ENCODE results near the gene ADAMTS16. TPM values are rescaled to one million over a fixed set of nuclear protein-coding genes. Genes with fewer than 3 reads are reported as not detected.
A peak's percentile ranks its signal among the peaks of the same experiment; 100 is the strongest.
"Not testable (repeated sequence)": the region's sequence is repeated elsewhere in the genome, so short reads cannot be mapped to it uniquely, and the experiment has no call there.

The ADAMTS16 gene
- total RNA-seq, 1 experiment from 2014 or later: 30.1 TPM

DNA sequence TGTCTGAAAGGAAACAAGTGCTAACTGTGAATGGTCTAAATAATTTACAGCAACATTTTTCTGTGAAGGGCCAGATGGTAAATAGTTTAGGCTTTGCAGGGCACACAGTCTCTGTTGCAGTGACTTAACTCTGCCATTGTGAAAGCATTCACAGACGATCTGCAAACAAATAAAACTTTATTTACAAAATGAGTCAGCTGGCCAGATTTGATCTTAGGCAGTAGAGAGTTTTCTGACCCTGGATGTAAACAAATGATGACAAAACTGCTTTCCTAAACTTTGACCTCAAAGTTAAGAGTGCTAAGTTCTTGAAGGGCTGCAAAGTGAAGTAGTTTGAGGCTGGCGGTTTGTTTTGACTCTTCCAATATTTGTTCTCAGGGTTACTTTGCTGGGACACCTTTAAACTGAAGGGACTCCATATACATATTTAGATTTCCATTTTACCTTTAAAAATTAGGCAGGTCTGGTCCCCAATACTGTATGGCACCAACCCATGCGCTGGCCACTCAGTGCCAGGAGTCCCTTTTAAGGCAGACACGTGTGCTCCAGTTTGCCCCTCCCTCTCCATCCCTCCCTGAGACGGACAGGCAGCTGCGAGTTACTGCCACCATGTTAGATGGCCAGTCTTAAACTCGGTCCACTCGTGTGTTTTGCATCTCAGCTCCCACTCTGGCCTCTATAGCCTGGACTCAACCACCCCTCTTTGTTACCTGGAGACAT is 4.0 kb upstream of the ADAMTS16 start:
- Mint-ChIP-seq H3K36me3 (peaks cover 31% of the 10 kb centered on the region), H3K9me3 (peaks cover 9% of the 10 kb centered on the region), H3K27ac (peak overlapping the region; percentile 43; the same call in 1 of the 2 replicates), H3K4me1 (peaks cover 36% of the 10 kb centered on the region), H3K4me3 (no peak overlapping the region), H3K27me3 (ENCODE audit: low read depth) (peaks cover 10% of the 10 kb centered on the region)
- TF ChIP-seq GRHL2 (CRISPR knock-in tag; IDR thresholded peaks at IDR 0.05; ENCODE audit: insufficient replicate concordance, severe bottlenecking) (no peak), ZBTB21 (CRISPR knock-in tag; IDR thresholded peaks at IDR 0.05; ENCODE audit: borderline replicate concordance) (no peak), ZNF219 (CRISPR knock-in tag; IDR thresholded peaks at IDR 0.05; ENCODE audit: borderline replicate concordance) (no peak), NR2C2 (CRISPR knock-in tag; IDR thresholded peaks at IDR 0.05) (no peak)
- TF ChIP-seq, protein P1, sequence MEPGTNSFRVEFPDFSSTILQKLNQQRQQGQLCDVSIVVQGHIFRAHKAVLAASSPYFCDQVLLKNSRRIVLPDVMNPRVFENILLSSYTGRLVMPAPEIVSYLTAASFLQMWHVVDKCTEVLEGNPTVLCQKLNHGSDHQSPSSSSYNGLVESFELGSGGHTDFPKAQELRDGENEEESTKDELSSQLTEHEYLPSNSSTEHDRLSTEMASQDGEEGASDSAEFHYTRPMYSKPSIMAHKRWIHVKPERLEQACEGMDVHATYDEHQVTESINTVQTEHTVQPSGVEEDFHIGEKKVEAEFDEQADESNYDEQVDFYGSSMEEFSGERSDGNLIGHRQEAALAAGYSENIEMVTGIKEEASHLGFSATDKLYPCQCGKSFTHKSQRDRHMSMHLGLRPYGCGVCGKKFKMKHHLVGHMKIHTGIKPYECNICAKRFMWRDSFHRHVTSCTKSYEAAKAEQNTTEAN (CRISPR knock-in tag; IDR thresholded peaks at IDR 0.05): no peak
- TF ChIP-seq, protein P2, sequence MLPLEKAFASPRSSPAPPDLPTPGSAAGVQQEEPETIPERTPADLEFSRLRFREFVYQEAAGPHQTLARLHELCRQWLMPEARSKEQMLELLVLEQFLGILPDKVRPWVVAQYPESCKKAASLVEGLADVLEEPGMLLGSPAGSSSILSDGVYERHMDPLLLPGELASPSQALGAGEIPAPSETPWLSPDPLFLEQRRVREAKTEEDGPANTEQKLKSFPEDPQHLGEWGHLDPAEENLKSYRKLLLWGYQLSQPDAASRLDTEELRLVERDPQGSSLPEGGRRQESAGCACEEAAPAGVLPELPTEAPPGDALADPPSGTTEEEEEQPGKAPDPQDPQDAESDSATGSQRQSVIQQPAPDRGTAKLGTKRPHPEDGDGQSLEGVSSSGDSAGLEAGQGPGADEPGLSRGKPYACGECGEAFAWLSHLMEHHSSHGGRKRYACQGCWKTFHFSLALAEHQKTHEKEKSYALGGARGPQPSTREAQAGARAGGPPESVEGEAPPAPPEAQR (CRISPR knock-in tag; IDR thresholded peaks at IDR 0.05): no peak
- TF ChIP-seq, protein P3, sequence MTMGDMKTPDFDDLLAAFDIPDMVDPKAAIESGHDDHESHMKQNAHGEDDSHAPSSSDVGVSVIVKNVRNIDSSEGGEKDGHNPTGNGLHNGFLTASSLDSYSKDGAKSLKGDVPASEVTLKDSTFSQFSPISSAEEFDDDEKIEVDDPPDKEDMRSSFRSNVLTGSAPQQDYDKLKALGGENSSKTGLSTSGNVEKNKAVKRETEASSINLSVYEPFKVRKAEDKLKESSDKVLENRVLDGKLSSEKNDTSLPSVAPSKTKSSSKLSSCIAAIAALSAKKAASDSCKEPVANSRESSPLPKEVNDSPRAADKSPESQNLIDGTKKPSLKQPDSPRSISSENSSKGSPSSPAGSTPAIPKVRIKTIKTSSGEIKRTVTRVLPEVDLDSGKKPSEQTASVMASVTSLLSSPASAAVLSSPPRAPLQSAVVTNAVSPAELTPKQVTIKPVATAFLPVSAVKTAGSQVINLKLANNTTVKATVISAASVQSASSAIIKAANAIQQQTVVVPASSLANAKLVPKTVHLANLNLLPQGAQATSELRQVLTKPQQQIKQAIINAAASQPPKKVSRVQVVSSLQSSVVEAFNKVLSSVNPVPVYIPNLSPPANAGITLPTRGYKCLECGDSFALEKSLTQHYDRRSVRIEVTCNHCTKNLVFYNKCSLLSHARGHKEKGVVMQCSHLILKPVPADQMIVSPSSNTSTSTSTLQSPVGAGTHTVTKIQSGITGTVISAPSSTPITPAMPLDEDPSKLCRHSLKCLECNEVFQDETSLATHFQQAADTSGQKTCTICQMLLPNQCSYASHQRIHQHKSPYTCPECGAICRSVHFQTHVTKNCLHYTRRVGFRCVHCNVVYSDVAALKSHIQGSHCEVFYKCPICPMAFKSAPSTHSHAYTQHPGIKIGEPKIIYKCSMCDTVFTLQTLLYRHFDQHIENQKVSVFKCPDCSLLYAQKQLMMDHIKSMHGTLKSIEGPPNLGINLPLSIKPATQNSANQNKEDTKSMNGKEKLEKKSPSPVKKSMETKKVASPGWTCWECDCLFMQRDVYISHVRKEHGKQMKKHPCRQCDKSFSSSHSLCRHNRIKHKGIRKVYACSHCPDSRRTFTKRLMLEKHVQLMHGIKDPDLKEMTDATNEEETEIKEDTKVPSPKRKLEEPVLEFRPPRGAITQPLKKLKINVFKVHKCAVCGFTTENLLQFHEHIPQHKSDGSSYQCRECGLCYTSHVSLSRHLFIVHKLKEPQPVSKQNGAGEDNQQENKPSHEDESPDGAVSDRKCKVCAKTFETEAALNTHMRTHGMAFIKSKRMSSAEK (CRISPR knock-in tag; IDR thresholded peaks at IDR 0.05; ENCODE audit: borderline replicate concordance): no peak
- TF ChIP-seq, protein P4, sequence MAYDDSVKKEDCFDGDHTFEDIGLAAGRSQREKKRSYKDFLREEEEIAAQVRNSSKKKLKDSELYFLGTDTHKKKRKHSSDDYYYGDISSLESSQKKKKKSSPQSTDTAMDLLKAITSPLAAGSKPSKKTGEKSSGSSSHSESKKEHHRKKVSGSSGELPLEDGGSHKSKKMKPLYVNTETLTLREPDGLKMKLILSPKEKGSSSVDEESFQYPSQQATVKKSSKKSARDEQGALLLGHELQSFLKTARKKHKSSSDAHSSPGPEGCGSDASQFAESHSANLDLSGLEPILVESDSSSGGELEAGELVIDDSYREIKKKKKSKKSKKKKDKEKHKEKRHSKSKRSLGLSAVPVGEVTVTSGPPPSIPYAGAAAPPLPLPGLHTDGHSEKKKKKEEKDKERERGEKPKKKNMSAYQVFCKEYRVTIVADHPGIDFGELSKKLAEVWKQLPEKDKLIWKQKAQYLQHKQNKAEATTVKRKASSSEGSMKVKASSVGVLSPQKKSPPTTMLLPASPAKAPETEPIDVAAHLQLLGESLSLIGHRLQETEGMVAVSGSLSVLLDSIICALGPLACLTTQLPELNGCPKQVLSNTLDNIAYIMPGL (CRISPR knock-in tag; IDR thresholded peaks at IDR 0.05): no peak
- POLR2A ChIA-PET: no interaction called here
- CTCF ChIA-PET: no interaction called here
- ATAC-seq (no peak), DNase-seq (ENCODE audit: low spot score) (no peak)

DNA sequence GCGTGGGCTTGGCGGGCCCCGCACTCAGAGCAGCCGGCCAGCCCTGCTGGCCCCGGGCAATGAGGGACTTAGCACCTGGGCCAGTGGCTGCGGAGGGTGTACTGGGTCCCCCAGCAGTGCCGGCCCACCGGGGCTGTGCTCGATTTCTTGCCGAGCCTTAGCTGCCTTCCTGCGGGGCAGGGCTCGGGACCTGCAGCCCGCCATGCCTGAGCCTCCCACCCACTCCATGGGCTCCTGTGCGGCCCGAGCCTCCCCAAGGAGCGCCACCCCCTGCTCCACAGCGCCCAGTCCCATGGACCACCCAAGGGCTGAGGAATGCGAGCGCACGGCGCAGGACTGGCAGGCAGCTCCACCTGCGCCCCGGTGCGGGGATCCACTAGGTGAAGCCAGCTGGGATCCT is 2.3 kb upstream of the ADAMTS16 start:
- ATAC-seq; DNase-seq (ENCODE audit: low spot score); H3K27ac Mint-ChIP-seq; POLR2A ChIA-PET; H3K27me3 Mint-ChIP-seq (ENCODE audit: low read depth): not testable (repeated sequence)
- Mint-ChIP-seq H3K9me3 (peaks cover 15% of the 10 kb centered on the region), H3K4me3 (peak overlapping the region; percentile 77), H3K4me1 (peaks cover 43% of the 10 kb centered on the region), H3K36me3 (peaks cover 31% of the 10 kb centered on the region)
- CTCF ChIA-PET: interaction anchor here (1.2 to 1.7 kb wide), 2 partner anchors 155 to 258 kb away, joined by 3 to 4 read pairs; no protein-coding TSS in a partner anchor

DNA sequence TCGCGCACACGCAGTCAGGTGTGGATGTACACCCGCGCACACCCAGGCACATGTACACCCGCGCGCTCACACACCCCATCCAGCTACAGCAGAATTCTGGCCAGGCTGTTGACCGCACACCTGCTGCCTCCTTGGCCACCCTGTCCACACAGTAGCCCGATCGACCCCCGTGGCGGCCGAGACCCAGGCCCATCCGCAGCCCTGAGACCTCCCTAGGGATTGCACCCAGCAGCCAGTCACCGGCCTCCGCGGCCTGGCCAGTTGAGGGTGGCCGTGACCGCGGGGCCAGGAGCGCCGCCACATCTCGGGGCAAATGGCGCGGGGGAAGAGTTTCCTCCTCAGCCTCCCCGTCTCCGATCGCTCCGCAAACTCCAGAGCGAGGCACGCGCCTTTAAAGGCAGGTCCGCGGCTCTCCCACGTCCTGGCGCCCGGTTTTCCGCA is 774 bp upstream of the ADAMTS16 start:
- peaks cover 30% of the 10 kb centered on the region for H3K36me3 Mint-ChIP-seq
- no peak overlapping the region for H3K27ac Mint-ChIP-seq
- peaks cover 6% of the 10 kb centered on the region for H3K27me3 Mint-ChIP-seq (ENCODE audit: low read depth)
- CTCF ChIA-PET: interaction anchor here (0.6 to 2.6 kb wide), 9 partner anchors 39 to 1636 kb away, joined by 3 to 23 read pairs (median 4); no protein-coding TSS in a partner anchor
- H3K9me3 Mint-ChIP-seq: peaks cover 12% of the 10 kb centered on the region; the same call in 1 of the 2 replicates
- TF ChIP-seq GABPB1 (CRISPR knock-in tag; IDR thresholded peaks at IDR 0.05): no peak
- TF ChIP-seq FOXP1 (CRISPR knock-in tag; IDR thresholded peaks at IDR 0.05; ENCODE audit: borderline replicate concordance): peak; percentile 19; the same call in 1 of the 2 replicates
- TF ChIP-seq ESRRA (CRISPR knock-in tag; IDR thresholded peaks at IDR 0.05; ENCODE audit: borderline replicate concordance): peak; percentile 53; the same call in 1 of the 2 replicates
- TF ChIP-seq, protein P5, sequence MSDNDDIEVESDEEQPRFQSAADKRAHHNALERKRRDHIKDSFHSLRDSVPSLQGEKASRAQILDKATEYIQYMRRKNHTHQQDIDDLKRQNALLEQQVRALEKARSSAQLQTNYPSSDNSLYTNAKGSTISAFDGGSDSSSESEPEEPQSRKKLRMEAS (CRISPR knock-in tag; IDR thresholded peaks at IDR 0.05): peak; percentile 35; the same call in 1 of the 2 replicates
- peaks cover 51% of the 10 kb centered on the region for H3K4me1 Mint-ChIP-seq
- peak overlapping the region; percentile 77 for H3K4me3 Mint-ChIP-seq
- POLR2A ChIA-PET: interaction anchor here (0.6 to 1.0 kb wide), 2 partner anchors 210 to 282 kb away, joined by 3 to 4 read pairs; no protein-coding TSS in a partner anchor
- ATAC-seq (peak; percentile 11), DNase-seq (ENCODE audit: low spot score) (no peak)

Data from WTC11 (cell line).